Measurements from ENCODE around the gene ZNF414.

DNA sequence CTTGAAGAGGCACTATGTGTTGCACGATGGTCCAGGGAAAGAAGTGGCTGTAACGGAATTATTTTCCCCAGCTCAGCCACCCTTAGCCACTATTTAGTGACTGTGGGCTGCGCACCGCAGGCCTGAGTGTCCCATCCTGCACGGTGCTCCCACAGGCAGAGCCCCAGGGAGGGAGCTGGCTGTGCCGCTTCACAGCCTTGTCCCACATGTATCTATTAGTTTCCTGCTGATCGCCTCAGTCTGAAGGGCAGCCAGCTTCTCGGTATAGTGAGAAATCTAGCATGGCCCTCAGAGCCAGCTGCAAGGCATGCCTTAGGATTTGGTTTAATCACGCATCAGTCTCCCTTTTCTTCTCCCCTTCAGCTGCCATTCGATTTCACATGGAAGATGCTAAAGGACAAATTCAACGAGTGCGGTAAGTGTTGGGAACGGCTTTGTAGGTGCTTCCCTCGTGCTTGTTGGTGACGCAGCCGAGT, 27.3 kb downstream of the ZNF414 start:
- TF ChIP-seq, protein P1, sequence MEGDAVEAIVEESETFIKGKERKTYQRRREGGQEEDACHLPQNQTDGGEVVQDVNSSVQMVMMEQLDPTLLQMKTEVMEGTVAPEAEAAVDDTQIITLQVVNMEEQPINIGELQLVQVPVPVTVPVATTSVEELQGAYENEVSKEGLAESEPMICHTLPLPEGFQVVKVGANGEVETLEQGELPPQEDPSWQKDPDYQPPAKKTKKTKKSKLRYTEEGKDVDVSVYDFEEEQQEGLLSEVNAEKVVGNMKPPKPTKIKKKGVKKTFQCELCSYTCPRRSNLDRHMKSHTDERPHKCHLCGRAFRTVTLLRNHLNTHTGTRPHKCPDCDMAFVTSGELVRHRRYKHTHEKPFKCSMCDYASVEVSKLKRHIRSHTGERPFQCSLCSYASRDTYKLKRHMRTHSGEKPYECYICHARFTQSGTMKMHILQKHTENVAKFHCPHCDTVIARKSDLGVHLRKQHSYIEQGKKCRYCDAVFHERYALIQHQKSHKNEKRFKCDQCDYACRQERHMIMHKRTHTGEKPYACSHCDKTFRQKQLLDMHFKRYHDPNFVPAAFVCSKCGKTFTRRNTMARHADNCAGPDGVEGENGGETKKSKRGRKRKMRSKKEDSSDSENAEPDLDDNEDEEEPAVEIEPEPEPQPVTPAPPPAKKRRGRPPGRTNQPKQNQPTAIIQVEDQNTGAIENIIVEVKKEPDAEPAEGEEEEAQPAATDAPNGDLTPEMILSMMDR (conservative IDR thresholded peaks at IDR 0.05), result no peak
- no peak for TF ChIP-seq EZH2 (IDR thresholded peaks at IDR 0.05; ENCODE audit: low read depth)
